Measurements from ENCODE around the gene BCLAF1.

- no peak for TF ChIP-seq CTCF (IDR thresholded peaks at IDR 0.05)
- no peak for TF ChIP-seq POLR2A (IDR thresholded peaks at IDR 0.05)
Observed at GRCh38 chr6:136249811-136250685, 39.6 kb downstream of the BCLAF1 start, which contains the start of gene MTFR2.
